HG03039 (cell line): ENCODE measurements around the gene CHN2.

ENCODE experiments used
- ATAC-seq: cut with Tn5 transposase; IDR thresholded peaks from one replicate; pipeline ENCODE4 v1.9.1; 2021; ENCODE audit warnings: mild to moderate bottlenecking, moderate library complexity; ENCODE audit not compliant: unreplicated experiment

Gene CHN2

GRCh38 chr7:29194594-29195427 is at the start of gene CHN2:
Gene CHN2, plus strand, starts transcription at chr7:29194775.
- no peak for ATAC-seq

- no peak for ATAC-seq
Observed at GRCh38 chr7:29145553-29146056, 49.0 kb upstream of the CHN2 start.

GRCh38 chr7:29146057-29146706 is 48.4 kb upstream of the CHN2 start, which contains the start of gene CPVL:
Gene CPVL, minus strand, starts transcription at chr7:29146537. Its CDS starts 25,476 bp downstream, at chr7:29121061.
- ATAC-seq = no peak

GRCh38 chr7:29146888-29147609 is 47.5 kb upstream of the CHN2 start:
- no peak for ATAC-seq

GRCh38 chr7:29147821-29148220 is 46.8 kb upstream of the CHN2 start:
- no peak for ATAC-seq

GRCh38 chr7:29149036-29149435 is 45.5 kb upstream of the CHN2 start:
- ATAC-seq = no peak

GRCh38 chr7:29150856-29151255 is 43.7 kb upstream of the CHN2 start:
- ATAC-seq = no peak

GRCh38 chr7:29154076-29154475 is 40.5 kb upstream of the CHN2 start:
- ATAC-seq = no peak

- ATAC-seq = no peak
Observed at GRCh38 chr7:29156907-29157452, 37.6 kb upstream of the CHN2 start.

GRCh38 chr7:29158795-29159423 is 35.7 kb upstream of the CHN2 start:
- ATAC-seq = no peak

- no peak for ATAC-seq
Observed at GRCh38 chr7:29160080-29160479, 34.5 kb upstream of the CHN2 start.

GRCh38 chr7:29161231-29161630 is 33.3 kb upstream of the CHN2 start:
- ATAC-seq = no peak

GRCh38 chr7:29162577-29162976 is 32.0 kb upstream of the CHN2 start:
- no peak for ATAC-seq

- no peak for ATAC-seq
Observed at GRCh38 chr7:29163854-29164253, 30.7 kb upstream of the CHN2 start.

GRCh38 chr7:29167721-29168120 is 26.9 kb upstream of the CHN2 start:
- no peak for ATAC-seq

GRCh38 chr7:29170781-29171180 is 23.8 kb upstream of the CHN2 start:
- no peak for ATAC-seq

- no peak for ATAC-seq
Observed at GRCh38 chr7:29173458-29173857, 21.1 kb upstream of the CHN2 start.

- no peak for ATAC-seq
Observed at GRCh38 chr7:29177963-29178600, 16.5 kb upstream of the CHN2 start.

GRCh38 chr7:29179115-29179514 is 15.5 kb upstream of the CHN2 start:
- no peak for ATAC-seq

GRCh38 chr7:29184599-29184998 is 10.0 kb upstream of the CHN2 start:
- ATAC-seq = no peak
